CD14-positive monocyte (primary cell): ENCODE results near the gene NLGN4Y. TPM values are rescaled to one million over a fixed set of nuclear protein-coding genes. Genes with fewer than 3 reads are reported as not detected.

Experiments used
- DNase-seq, 3 donors: peaks; one replicate each; pipeline ENCODE4 v3.0.0-alpha.2; 2011 to 2022
- H2AFZ ChIP-seq: 2 replicates; pipeline ENCODE4 v1.6.0; 2012; ENCODE audit warnings: mild to moderate bottlenecking, low read depth, low read length, inconsistent platforms; ENCODE audit not compliant: insufficient read depth, poor library complexity, severe bottlenecking
- H3K27ac ChIP-seq, 2 donors: 1 replicate in 1 of 2; 2 replicates in 1 of 2; pipeline ENCODE4 v1.5.1; 2012 to 2013; ENCODE audit warnings: low read length in 2 of 2, control low read depth in 1 of 2, inconsistent platforms in 1 of 2, low read depth in 1 of 2, mild to moderate bottlenecking in 1 of 2
- H3K27me3 ChIP-seq, 2 donors: one replicate each; pipeline versions ENCODE4 v1.6.0 to v1.6.1; 2011 to 2013; ENCODE audit warnings: low read length in 2 of 2; ENCODE audit not compliant: control insufficient read depth in 2 of 2, insufficient read depth in 2 of 2
- H3K36me3 ChIP-seq, 2 donors: replicated peaks in 1 of 2; 1 replicate in 1 of 2; 2 replicates in 1 of 2; pipeline versions ENCODE4 v1.5.1 to v1.6.1; 2012 to 2013; ENCODE audit warnings: low read length in 2 of 2, control low read depth in 1 of 2, inconsistent platforms in 1 of 2, mild to moderate bottlenecking in 1 of 2; ENCODE audit not compliant: insufficient read depth in 2 of 2, control insufficient read depth in 1 of 2
- H3K4me1 ChIP-seq, 2 donors: 1 replicate in 1 of 2; 2 replicates in 1 of 2; pipeline versions ENCODE4 v1.5.1 to v1.6.1; 2012 to 2013; ENCODE audit warnings: low read length in 2 of 2, control low read depth in 1 of 2, inconsistent platforms in 1 of 2, mild to moderate bottlenecking in 1 of 2, moderate library complexity in 1 of 2; ENCODE audit not compliant: insufficient read depth in 2 of 2, control insufficient read depth in 1 of 2
- H3K4me2 ChIP-seq: replicated peaks from 2 replicates; pipeline ENCODE3; 2012; ENCODE audit warnings: low read length, moderate library complexity, mild to moderate bottlenecking; ENCODE audit not compliant: poor library complexity, severe bottlenecking; ENCODE audit errors: extremely low read depth
- H3K4me3 ChIP-seq, 3 experiments: fragments of 200-600 bp in 1 of 3; sonication (generic) in 1 of 3; replicated peaks in 1 of 3; 1 replicate in 2 of 3; 2 replicates in 1 of 3; pipeline ENCODE4 v1.5.1; 2011 to 2013; ENCODE audit warnings: low read length in 3 of 3, mild to moderate bottlenecking in 3 of 3, control low read depth in 2 of 3, low read depth in 2 of 3, inconsistent platforms in 1 of 3, moderate library complexity in 1 of 3
- H3K79me2 ChIP-seq: 2 replicates; pipeline ENCODE4 v1.6.0; 2012; ENCODE audit warnings: mild to moderate bottlenecking, control low read depth, inconsistent platforms, low read length, moderate library complexity; ENCODE audit not compliant: insufficient read depth
- H3K9ac ChIP-seq: 2 replicates; pipeline ENCODE4 v1.6.0; 2017; ENCODE audit warnings: low read length, mild to moderate bottlenecking; ENCODE audit not compliant: insufficient read depth, poor library complexity, severe bottlenecking
- H3K9me3 ChIP-seq, 2 donors: replicated peaks in 1 of 2; 1 replicate in 1 of 2; 2 replicates in 1 of 2; pipeline versions ENCODE4 v1.5.1 to v1.6.1; 2012 to 2013; ENCODE audit warnings: low read length in 2 of 2, control low read depth in 1 of 2; ENCODE audit not compliant: control insufficient read depth in 1 of 2, insufficient read depth in 1 of 2
- H4K20me1 ChIP-seq: 2 replicates; pipeline ENCODE4 v1.6.0; 2012; ENCODE audit warnings: mild to moderate bottlenecking, low read length, control low read depth, moderate library complexity; ENCODE audit not compliant: insufficient read depth
- H3K27ac Mint-ChIP-seq, 7 donors: one replicate each; pipeline ENCODE4 v1.8.0; 2020; ENCODE audit warnings: mild to moderate bottlenecking in 7 of 7, mixed read lengths in 7 of 7, moderate library complexity in 6 of 7, inconsistent platforms in 2 of 7
- H3K27me3 Mint-ChIP-seq, 3 donors: one replicate each; pipeline ENCODE4 v1.8.0; 2021 to 2022; ENCODE audit warnings: low read depth in 3 of 3, mild to moderate bottlenecking in 3 of 3, mixed read lengths in 3 of 3, moderate library complexity in 3 of 3, inconsistent platforms in 1 of 3
- H3K36me3 Mint-ChIP-seq, 2 donors: one replicate each; pipeline ENCODE4 v1.8.0; 2020; ENCODE audit warnings: mixed read lengths in 2 of 2, inconsistent platforms in 1 of 2, mild to moderate bottlenecking in 1 of 2
- H3K4me1 Mint-ChIP-seq: one replicate; pipeline ENCODE4 v1.8.0; 2020; ENCODE audit warnings: mild to moderate bottlenecking, mixed read lengths
- H3K4me3 Mint-ChIP-seq, 2 donors: one replicate each; pipeline ENCODE4 v1.8.0; 2020; ENCODE audit warnings: mild to moderate bottlenecking in 2 of 2, mixed read lengths in 2 of 2, moderate library complexity in 1 of 2
- H3K9me3 Mint-ChIP-seq, 7 donors: one replicate each; pipeline ENCODE4 v1.8.0; 2020 to 2022; ENCODE audit warnings: mixed read lengths in 7 of 7, mild to moderate bottlenecking in 6 of 7, moderate library complexity in 6 of 7, inconsistent platforms in 2 of 7
- WGBS: methylation state at CpG from one replicate; pipeline ENCODE4 v1.1.5; 2013; ENCODE audit warnings: missing lambda C conversion rate; ENCODE audit not compliant: insufficient coverage; 5-methylcytosine and 5-hydroxymethylcytosine counted together
- intact Hi-C, 2 donors: fragments of 100-400 bp; cut with micrococcal nuclease; formaldehyde crosslinking; loops; one replicate each; pipeline versions ENCODE4 v1.15.0 to v1.15.1; 2023
- polyA plus RNA-seq, 3 donors: library from polyadenylated mRNA; depleted of rRNA in 1 of 3; unstranded in 2 of 3; stranded (reverse) in 1 of 3; fragments of 300-500 nt in 2 of 3; fragments of >200 nt in 1 of 3; fragmentation: Illumina TruSeq in 2 of 3; gene quantifications; 1 replicate in 2 of 3; 2 replicates in 1 of 3; pipeline ENCODE4 v1.2.3, GENCODE V29; 2012 to 2021
- TF ChIP-seq, protein P1 (sequence below): fragments of 200-600 bp; IDR thresholded peaks from one replicate; pipeline ENCODE4 v1.8.0; 2022; ENCODE audit warnings: antibody characterized with exemption, mild to moderate bottlenecking

Gene NLGN4Y
- polyA plus RNA-seq, 3 donors, result not detected

DNA sequence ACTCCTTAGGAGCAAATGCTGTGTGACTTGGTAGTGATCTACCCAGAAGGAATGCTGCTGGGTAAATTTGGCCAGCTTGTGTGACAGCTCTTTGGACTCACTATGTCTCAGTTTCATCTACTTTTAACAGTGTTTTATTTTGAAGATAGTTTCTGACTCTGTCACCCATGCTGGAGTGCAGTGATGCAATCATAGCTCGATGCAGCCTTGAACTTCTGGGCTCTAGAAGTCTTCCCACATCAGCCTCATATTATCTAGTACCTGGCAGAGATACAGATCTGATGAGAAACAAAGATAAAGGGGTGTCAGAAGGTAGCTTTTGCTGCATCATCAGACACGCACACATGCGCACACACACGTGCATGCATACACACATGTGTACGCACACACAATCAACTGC is 19.2 kb downstream of the NLGN4Y start:
- Mint-ChIP-seq H3K27ac (no peak overlapping the region), H3K4me1 (no peaks in the 10 kb centered on the region), H3K9me3 (peaks cover 0 to 5% (median 0%) of the 10 kb centered on the region in 7 donors), H3K36me3 (no peaks in the 10 kb centered on the region), H3K27me3 (no peaks in the 10 kb centered on the region), H3K4me3 (no peak overlapping the region)
- Histone ChIP-seq H2AFZ (no peak overlapping the region), H3K9ac (no peak overlapping the region), H3K27ac (no peak overlapping the region), H3K79me2 (no peaks in the 10 kb centered on the region), H3K4me1 (no peaks in the 10 kb centered on the region), H3K4me3 (no peak overlapping the region), H4K20me1 (no peaks in the 10 kb centered on the region), H3K27me3 (no peaks in the 10 kb centered on the region), H3K36me3 (no peaks in the 10 kb centered on the region), H3K4me2 (no peak overlapping the region), H3K9me3 (no peaks in the 10 kb centered on the region)
- no CpG with 5 or more reads among the region's 5 CpGs for WGBS
- intact Hi-C loops, result no loop called here
- TF ChIP-seq, protein P1, sequence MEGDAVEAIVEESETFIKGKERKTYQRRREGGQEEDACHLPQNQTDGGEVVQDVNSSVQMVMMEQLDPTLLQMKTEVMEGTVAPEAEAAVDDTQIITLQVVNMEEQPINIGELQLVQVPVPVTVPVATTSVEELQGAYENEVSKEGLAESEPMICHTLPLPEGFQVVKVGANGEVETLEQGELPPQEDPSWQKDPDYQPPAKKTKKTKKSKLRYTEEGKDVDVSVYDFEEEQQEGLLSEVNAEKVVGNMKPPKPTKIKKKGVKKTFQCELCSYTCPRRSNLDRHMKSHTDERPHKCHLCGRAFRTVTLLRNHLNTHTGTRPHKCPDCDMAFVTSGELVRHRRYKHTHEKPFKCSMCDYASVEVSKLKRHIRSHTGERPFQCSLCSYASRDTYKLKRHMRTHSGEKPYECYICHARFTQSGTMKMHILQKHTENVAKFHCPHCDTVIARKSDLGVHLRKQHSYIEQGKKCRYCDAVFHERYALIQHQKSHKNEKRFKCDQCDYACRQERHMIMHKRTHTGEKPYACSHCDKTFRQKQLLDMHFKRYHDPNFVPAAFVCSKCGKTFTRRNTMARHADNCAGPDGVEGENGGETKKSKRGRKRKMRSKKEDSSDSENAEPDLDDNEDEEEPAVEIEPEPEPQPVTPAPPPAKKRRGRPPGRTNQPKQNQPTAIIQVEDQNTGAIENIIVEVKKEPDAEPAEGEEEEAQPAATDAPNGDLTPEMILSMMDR, result no peak
- no peak for DNase-seq

DNA sequence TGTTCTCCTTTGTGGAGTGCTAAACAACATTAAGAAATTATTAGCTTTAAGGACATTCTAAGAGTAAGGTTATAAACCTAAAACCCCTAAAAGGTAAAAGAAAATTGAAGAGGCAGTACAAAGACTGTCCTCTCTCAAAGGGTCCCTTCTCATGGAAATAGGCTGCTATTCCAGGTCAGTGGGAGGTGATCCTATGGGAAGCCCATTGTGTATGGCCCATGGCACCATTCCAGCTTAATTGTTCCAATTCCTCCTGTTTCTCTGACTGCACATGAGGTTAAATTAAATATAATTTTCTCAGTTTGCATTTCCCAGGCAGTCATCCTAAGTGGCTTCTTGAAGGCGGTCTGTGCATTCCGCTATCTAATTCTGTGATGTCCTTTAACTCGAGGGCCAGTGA is 57.0 kb downstream of the NLGN4Y start:
- Histone ChIP-seq H4K20me1 (no peaks in the 10 kb centered on the region), H3K4me3 (no peak overlapping the region), H3K36me3 (no peaks in the 10 kb centered on the region), H3K27me3 (no peaks in the 10 kb centered on the region), H2AFZ (no peak overlapping the region), H3K27ac (no peak overlapping the region), H3K9ac (no peak overlapping the region), H3K4me1 (no peaks in the 10 kb centered on the region), H3K79me2 (no peaks in the 10 kb centered on the region), H3K4me2 (no peak overlapping the region), H3K9me3 (peaks cover 0 to 8% of the 10 kb centered on the region in 2 donors)
- peaks cover 0 to 5% (median 0%) of the 10 kb centered on the region in 7 donors for H3K9me3 Mint-ChIP-seq
- no peaks in the 10 kb centered on the region for H3K27me3 Mint-ChIP-seq
- no peak overlapping the region for H3K27ac Mint-ChIP-seq
- no peak for DNase-seq
- H3K4me1 Mint-ChIP-seq, result no peaks in the 10 kb centered on the region
- intact Hi-C loops, result no loop called here
- TF ChIP-seq, protein P1, result no peak
- WGBS, result 100% methylated on average over 2 of the region's 3 CpGs
- no peaks in the 10 kb centered on the region for H3K36me3 Mint-ChIP-seq
- no peak overlapping the region for H3K4me3 Mint-ChIP-seq
